ENCODE measurements around the gene ATG10. TPM values are rescaled to one million over a fixed set of nuclear protein-coding genes. Genes with fewer than 3 reads are reported as not detected.
"Not testable (repeated sequence)": the region's sequence is repeated elsewhere in the genome, so short reads cannot be mapped to it uniquely, and the experiment has no call there.

Gene ATG10
- total RNA-seq, 2 donors from 2014 or later, result 6.8 to 8.2 TPM

GRCh38 chr5:82050955-82051354 lies 79.1 kb downstream of the ATG10 start:
- intact Hi-C loops (cut with DNase I), result no loop called here
- H3K27ac ChIP-seq, result no peak overlapping the region
- H3K36me3 ChIP-seq, result no peaks in the 10 kb centered on the region
- DNase-seq, result no peak
- no peaks in the 10 kb centered on the region for H3K4me1 ChIP-seq
- H3K27me3 ChIP-seq, result no peaks in the 10 kb centered on the region
- no peak overlapping the region for H3K4me3 ChIP-seq
- TF ChIP-seq CTCF (IDR thresholded peaks at IDR 0.05), result no peak
- no peak overlapping the region for H3K9ac ChIP-seq (ENCODE audit: low read depth in 2 of 2, low read length in 2 of 2)
- no peaks in the 10 kb centered on the region for H3K9me3 ChIP-seq

- no peak for TF ChIP-seq CTCF (IDR thresholded peaks at IDR 0.05)
- H3K4me1 ChIP-seq, result no peaks in the 10 kb centered on the region
- intact Hi-C loops (cut with DNase I), result no loop called here
- DNase-seq, result no peak
- H3K9ac ChIP-seq (ENCODE audit: low read depth in 2 of 2, low read length in 2 of 2), result no peak overlapping the region
- no peaks in the 10 kb centered on the region for H3K27me3 ChIP-seq
- H3K4me3 ChIP-seq, result no peak overlapping the region
- H3K36me3 ChIP-seq, result no peaks in the 10 kb centered on the region
- no peaks in the 10 kb centered on the region for H3K9me3 ChIP-seq
- H3K27ac ChIP-seq, result no peak overlapping the region
Measured at GRCh38 chr5:82054004-82054710, 82.3 kb downstream of the ATG10 start.

GRCh38 chr5:82057051-82057450 lies 85.2 kb downstream of the ATG10 start:
- Histone ChIP-seq H3K9me3 (no peaks in the 10 kb centered on the region), H3K36me3 (no peaks in the 10 kb centered on the region), H3K9ac (ENCODE audit: low read depth in 2 of 2, low read length in 2 of 2) (no peak overlapping the region), H3K4me1 (no peaks in the 10 kb centered on the region), H3K27ac (no peak overlapping the region), H3K27me3 (no peaks in the 10 kb centered on the region), H3K4me3 (no peak overlapping the region)
- no peak for DNase-seq
- no peak for TF ChIP-seq CTCF (IDR thresholded peaks at IDR 0.05)
- intact Hi-C loops (cut with DNase I), result no loop called here

- Histone ChIP-seq H3K4me3 (no peak overlapping the region), H3K27me3 (no peaks in the 10 kb centered on the region), H3K4me1 (no peaks in the 10 kb centered on the region), H3K9me3 (no peaks in the 10 kb centered on the region), H3K27ac (no peak overlapping the region), H3K9ac (ENCODE audit: low read depth in 2 of 2, low read length in 2 of 2) (no peak overlapping the region), H3K36me3 (no peaks in the 10 kb centered on the region)
- no peak for TF ChIP-seq CTCF (IDR thresholded peaks at IDR 0.05)
- intact Hi-C loops (cut with DNase I), result no loop called here
- no peak for DNase-seq
Measured at GRCh38 chr5:82058710-82059109, 86.9 kb downstream of the ATG10 start.

- H3K36me3 ChIP-seq, result no peaks in the 10 kb centered on the region
- no peaks in the 10 kb centered on the region for H3K9me3 ChIP-seq
- no peak overlapping the region for H3K4me3 ChIP-seq
- H3K4me1 ChIP-seq, result no peaks in the 10 kb centered on the region
- TF ChIP-seq CTCF (IDR thresholded peaks at IDR 0.05), result no peak
- H3K27me3 ChIP-seq, result no peaks in the 10 kb centered on the region
- no peak overlapping the region for H3K9ac ChIP-seq (ENCODE audit: low read depth in 2 of 2, low read length in 2 of 2)
- intact Hi-C loops (cut with DNase I), result no loop called here
- no peak overlapping the region for H3K27ac ChIP-seq
- DNase-seq, result no peak
Measured at GRCh38 chr5:82066791-82067190, 95.0 kb downstream of the ATG10 start.

- DNase-seq; H3K4me1 ChIP-seq; intact Hi-C loops (cut with DNase I); H3K27ac ChIP-seq; H3K9ac ChIP-seq (ENCODE audit: low read depth in 2 of 2, low read length in 2 of 2); H3K36me3 ChIP-seq; H3K9me3 ChIP-seq; H3K4me3 ChIP-seq; H3K27me3 ChIP-seq: not testable (repeated sequence)
Measured at GRCh38 chr5:82068042-82068441, 96.2 kb downstream of the ATG10 start.

Data from colonic mucosa (tissue), 4 donors.